Measurements from ENCODE around the gene IFFO2.

IFFO2 gene

GRCh38 chr1:18865176-18865575 lies 91.3 kb downstream of the IFFO2 start:
- Mint-ChIP-seq H3K36me3 (ENCODE audit: low read depth) (no peaks in the 10 kb centered on the region), H3K4me1 (ENCODE audit: low read depth) (no peaks in the 10 kb centered on the region), H3K27me3 (peaks cover 14% of the 10 kb centered on the region), H3K4me3 (no peak overlapping the region), H3K9me3 (no peaks in the 10 kb centered on the region), H3K27ac (no peak overlapping the region)
- intact Hi-C loops (cut with micrococcal nuclease), result no loop called here

- Mint-ChIP-seq H3K4me1 (ENCODE audit: low read depth) (no peaks in the 10 kb centered on the region), H3K27ac (no peak overlapping the region), H3K36me3 (ENCODE audit: low read depth) (no peaks in the 10 kb centered on the region), H3K4me3 (no peak overlapping the region), H3K27me3 (peaks cover 11% of the 10 kb centered on the region), H3K9me3 (no peaks in the 10 kb centered on the region)
- intact Hi-C loops (cut with micrococcal nuclease), result no loop called here
These were observed 94.9 kb downstream of the IFFO2 start for GRCh38 chr1:18861590-18861989.

GRCh38 chr1:18861082-18861481 lies 95.4 kb downstream of the IFFO2 start:
- H3K4me1 Mint-ChIP-seq (ENCODE audit: low read depth), result no peaks in the 10 kb centered on the region
- no peaks in the 10 kb centered on the region for H3K9me3 Mint-ChIP-seq
- intact Hi-C loops (cut with micrococcal nuclease), result no loop called here
- no peak overlapping the region for H3K4me3 Mint-ChIP-seq
- peaks cover 11% of the 10 kb centered on the region for H3K27me3 Mint-ChIP-seq
- no peaks in the 10 kb centered on the region for H3K36me3 Mint-ChIP-seq (ENCODE audit: low read depth)
- H3K27ac Mint-ChIP-seq, result no peak overlapping the region

- Mint-ChIP-seq H3K4me1 (ENCODE audit: low read depth) (no peaks in the 10 kb centered on the region), H3K27ac (no peak within 1 kb of the TSS), H3K27me3 (peaks cover 8% of the 10 kb centered on the region), H3K9me3 (no peaks in the 10 kb centered on the region), H3K36me3 (ENCODE audit: low read depth) (no peaks in the 10 kb centered on the region), H3K4me3 (no peak within 1 kb of the TSS)
- intact Hi-C loops (cut with micrococcal nuclease), result no loop called here
These were observed 96.9 kb downstream of the IFFO2 start, which contains the start of gene TAS1R2 for GRCh38 chr1:18859560-18859959. TSS of gene TAS1R2 (minus strand) at chr1:18859660. CDS start at chr1:18859660, 0 bp downstream.

- Mint-ChIP-seq H3K27me3 (peaks cover 7% of the 10 kb centered on the region), H3K36me3 (ENCODE audit: low read depth) (no peaks in the 10 kb centered on the region), H3K9me3 (no peaks in the 10 kb centered on the region), H3K27ac (no peak overlapping the region), H3K4me3 (no peak overlapping the region), H3K4me1 (ENCODE audit: low read depth) (no peaks in the 10 kb centered on the region)
- intact Hi-C loops (cut with micrococcal nuclease), result no loop called here
These were observed 98.3 kb downstream of the IFFO2 start for GRCh38 chr1:18858070-18858688.

- Mint-ChIP-seq H3K4me3 (no peak overlapping the region), H3K27ac (no peak overlapping the region), H3K4me1 (ENCODE audit: low read depth) (no peaks in the 10 kb centered on the region), H3K27me3 (peaks cover 3% of the 10 kb centered on the region), H3K36me3 (ENCODE audit: low read depth) (no peaks in the 10 kb centered on the region), H3K9me3 (no peaks in the 10 kb centered on the region)
- intact Hi-C loops (cut with micrococcal nuclease), result no loop called here
These were observed 100.0 kb downstream of the IFFO2 start for GRCh38 chr1:18856435-18856834.

GRCh38 chr1:18855573-18855972 lies 100.9 kb downstream of the IFFO2 start:
- H3K4me1 Mint-ChIP-seq (ENCODE audit: low read depth), result no peaks in the 10 kb centered on the region
- intact Hi-C loops (cut with micrococcal nuclease), result no loop called here

GRCh38 chr1:18854331-18855025 lies 102.0 kb downstream of the IFFO2 start:
- H3K4me1 Mint-ChIP-seq (ENCODE audit: low read depth), result no peaks in the 10 kb centered on the region
- H3K27ac Mint-ChIP-seq, result no peak overlapping the region
- peaks cover 3% of the 10 kb centered on the region for H3K27me3 Mint-ChIP-seq
- H3K9me3 Mint-ChIP-seq, result no peaks in the 10 kb centered on the region
- H3K4me3 Mint-ChIP-seq, result no peak overlapping the region
- H3K36me3 Mint-ChIP-seq (ENCODE audit: low read depth), result no peaks in the 10 kb centered on the region
- intact Hi-C loops (cut with micrococcal nuclease), result no loop called here

More at GRCh38 chr1:18855573-18855972, 100.9 kb downstream of the IFFO2 start:
- Mint-ChIP-seq H3K27me3 (peaks cover 3% of the 10 kb centered on the region), H3K27ac (no peak overlapping the region), H3K36me3 (ENCODE audit: low read depth) (no peaks in the 10 kb centered on the region), H3K4me3 (no peak overlapping the region), H3K9me3 (no peaks in the 10 kb centered on the region)

All from dendritic cell treated with granulocyte-macrophage colony-stimulating factor and Interleukin-4, amounts not matched to agents 40 ng/mL and 50 ng/mL, for 4 days (primary cell).